ENCODE results near the gene RAG1.

RAG1 gene

GRCh38 chr11:36567694-36568093 is at the start of gene RAG1:
TSS of gene RAG1 (plus strand) at chr11:36568007. CDS start at chr11:36573305, 5,298 bp downstream.
- Histone ChIP-seq H3K79me2 (ENCODE audit: insufficient read depth, low read depth) (no peaks in the 10 kb centered on the region), H3K36me3 (ENCODE audit: insufficient read depth) (no peaks in the 10 kb centered on the region), H3K27me3 (ENCODE audit: insufficient read depth, low read depth) (no peaks in the 10 kb centered on the region), H4K20me1 (ENCODE audit: insufficient read depth) (no peaks in the 10 kb centered on the region), H3K4me1 (ENCODE audit: low read depth, poor library complexity, severe bottlenecking) (no peaks in the 10 kb centered on the region), H3K9ac (no peak within 1 kb of the TSS), H2AFZ (ENCODE audit: low read depth) (no peak within 1 kb of the TSS), H3K4me3 (IDR thresholded peaks at IDR 0.05; ENCODE audit: insufficient read depth, low read depth, low read length) (no peak within 1 kb of the TSS), H3K27ac (no peak within 1 kb of the TSS), H3K4me2 (no peak within 1 kb of the TSS)
- TF ChIP-seq CTCF (conservative IDR thresholded peaks at IDR 0.05; ENCODE audit: low read depth, low read length): no peak

- Histone ChIP-seq H3K27ac (no peak overlapping the region), H3K4me3 (IDR thresholded peaks at IDR 0.05; ENCODE audit: insufficient read depth, low read depth, low read length) (no peak overlapping the region), H2AFZ (ENCODE audit: low read depth) (no peak overlapping the region), H3K79me2 (ENCODE audit: insufficient read depth, low read depth) (no peaks in the 10 kb centered on the region), H3K36me3 (ENCODE audit: insufficient read depth) (no peaks in the 10 kb centered on the region), H4K20me1 (ENCODE audit: insufficient read depth) (no peaks in the 10 kb centered on the region), H3K27me3 (ENCODE audit: insufficient read depth, low read depth) (no peaks in the 10 kb centered on the region), H3K4me1 (ENCODE audit: low read depth, poor library complexity, severe bottlenecking) (no peaks in the 10 kb centered on the region), H3K4me2 (no peak overlapping the region), H3K9ac (no peak overlapping the region)
- TF ChIP-seq CTCF (conservative IDR thresholded peaks at IDR 0.05; ENCODE audit: low read depth, low read length): no peak
Measured at GRCh38 chr11:36530840-36531239, 37.0 kb upstream of the RAG1 start.

- Histone ChIP-seq H3K9ac (no peak overlapping the region), H4K20me1 (ENCODE audit: insufficient read depth) (no peaks in the 10 kb centered on the region), H3K4me3 (IDR thresholded peaks at IDR 0.05; ENCODE audit: insufficient read depth, low read depth, low read length) (no peak overlapping the region), H3K4me2 (no peak overlapping the region), H3K4me1 (ENCODE audit: low read depth, poor library complexity, severe bottlenecking) (no peaks in the 10 kb centered on the region), H3K36me3 (ENCODE audit: insufficient read depth) (no peaks in the 10 kb centered on the region), H2AFZ (ENCODE audit: low read depth) (no peak overlapping the region), H3K79me2 (ENCODE audit: insufficient read depth, low read depth) (no peaks in the 10 kb centered on the region), H3K27me3 (ENCODE audit: insufficient read depth, low read depth) (no peaks in the 10 kb centered on the region), H3K27ac (no peak overlapping the region)
- TF ChIP-seq CTCF (conservative IDR thresholded peaks at IDR 0.05; ENCODE audit: low read depth, low read length): no peak
Measured at GRCh38 chr11:36532941-36533601, 34.7 kb upstream of the RAG1 start.

GRCh38 chr11:36534276-36534840 is 33.4 kb upstream of the RAG1 start:
- no peaks in the 10 kb centered on the region for H3K36me3 ChIP-seq (ENCODE audit: insufficient read depth)
- no peaks in the 10 kb centered on the region for H3K27me3 ChIP-seq (ENCODE audit: insufficient read depth, low read depth)
- H3K4me2 ChIP-seq: no peak overlapping the region
- no peaks in the 10 kb centered on the region for H3K79me2 ChIP-seq (ENCODE audit: insufficient read depth, low read depth)
- no peaks in the 10 kb centered on the region for H4K20me1 ChIP-seq (ENCODE audit: insufficient read depth)
- no peak overlapping the region for H3K9ac ChIP-seq
- no peak overlapping the region for H3K27ac ChIP-seq
- H3K4me1 ChIP-seq (ENCODE audit: low read depth, poor library complexity, severe bottlenecking): no peaks in the 10 kb centered on the region
- no peak for TF ChIP-seq CTCF (conservative IDR thresholded peaks at IDR 0.05; ENCODE audit: low read depth, low read length)
- no peak overlapping the region for H2AFZ ChIP-seq (ENCODE audit: low read depth)
- no peak overlapping the region for H3K4me3 ChIP-seq (IDR thresholded peaks at IDR 0.05; ENCODE audit: insufficient read depth, low read depth, low read length)
